ENCODE measurements around the gene TNFSF15.

DNA sequence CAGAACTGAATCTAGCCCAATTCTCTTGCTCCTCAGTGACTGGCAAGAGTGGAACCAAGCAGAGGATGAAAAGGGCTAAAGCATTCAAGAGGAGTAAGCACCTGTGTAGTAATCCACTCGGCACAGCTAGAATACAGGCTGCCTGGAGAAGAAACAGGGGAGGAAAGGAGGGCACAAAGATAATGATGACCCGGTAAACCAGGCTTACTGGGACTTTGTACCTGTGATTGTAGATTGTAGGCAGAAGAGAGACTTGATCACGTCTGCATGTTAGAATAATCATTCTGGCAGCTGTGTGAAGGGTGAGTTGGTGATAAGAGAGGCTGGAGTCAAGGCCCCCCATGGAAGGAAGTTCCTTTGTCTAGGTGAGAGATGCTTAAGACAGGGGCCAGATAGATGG is 20.6 kb upstream of the TNFSF15 start:
- TF ChIP-seq, protein P1, sequence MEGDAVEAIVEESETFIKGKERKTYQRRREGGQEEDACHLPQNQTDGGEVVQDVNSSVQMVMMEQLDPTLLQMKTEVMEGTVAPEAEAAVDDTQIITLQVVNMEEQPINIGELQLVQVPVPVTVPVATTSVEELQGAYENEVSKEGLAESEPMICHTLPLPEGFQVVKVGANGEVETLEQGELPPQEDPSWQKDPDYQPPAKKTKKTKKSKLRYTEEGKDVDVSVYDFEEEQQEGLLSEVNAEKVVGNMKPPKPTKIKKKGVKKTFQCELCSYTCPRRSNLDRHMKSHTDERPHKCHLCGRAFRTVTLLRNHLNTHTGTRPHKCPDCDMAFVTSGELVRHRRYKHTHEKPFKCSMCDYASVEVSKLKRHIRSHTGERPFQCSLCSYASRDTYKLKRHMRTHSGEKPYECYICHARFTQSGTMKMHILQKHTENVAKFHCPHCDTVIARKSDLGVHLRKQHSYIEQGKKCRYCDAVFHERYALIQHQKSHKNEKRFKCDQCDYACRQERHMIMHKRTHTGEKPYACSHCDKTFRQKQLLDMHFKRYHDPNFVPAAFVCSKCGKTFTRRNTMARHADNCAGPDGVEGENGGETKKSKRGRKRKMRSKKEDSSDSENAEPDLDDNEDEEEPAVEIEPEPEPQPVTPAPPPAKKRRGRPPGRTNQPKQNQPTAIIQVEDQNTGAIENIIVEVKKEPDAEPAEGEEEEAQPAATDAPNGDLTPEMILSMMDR (IDR thresholded peaks at IDR 0.05) = no peak
- TF ChIP-seq EP300 (IDR thresholded peaks at IDR 0.05) (no peak), POLR2A (IDR thresholded peaks at IDR 0.05) (no peak), POLR2AphosphoS5 (IDR thresholded peaks at IDR 0.05) (no peak)
